SK-N-DZ (cell line): ENCODE data around the gene SLC34A3.

ENCODE experiments used
- DNase-seq: peaks from one replicate; pipeline ENCODE4 v3.0.0-alpha.2; 2015; ENCODE audit warnings: low spot score

SLC34A3 gene

GRCh38 chr9:137195525-137196220 is 35.0 kb upstream of the SLC34A3 start:
- no peak for DNase-seq

- DNase-seq, result no peak
These were observed 32.4 kb upstream of the SLC34A3 start for GRCh38 chr9:137198051-137198901.

DNA sequence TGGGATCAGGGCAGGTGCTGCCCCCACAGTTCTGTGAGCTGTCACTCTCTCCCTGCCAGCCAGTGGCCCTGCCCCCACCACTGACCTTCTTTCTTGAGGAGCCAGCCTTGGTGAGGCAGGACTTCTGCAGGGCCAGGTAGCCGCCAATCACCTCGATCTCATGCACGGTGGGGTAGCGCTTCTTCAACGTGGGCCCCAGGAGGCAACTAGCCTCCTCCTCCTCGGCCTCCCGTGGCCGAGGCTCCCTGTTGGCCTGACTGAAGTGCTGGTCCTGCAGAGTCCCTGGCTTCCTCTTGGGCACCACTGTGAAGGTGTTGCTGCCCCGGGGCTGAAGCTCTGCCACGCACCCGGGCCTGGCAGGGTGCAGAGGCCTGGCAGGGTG is 31.8 kb upstream of the SLC34A3 start:
- no peak for DNase-seq

DNA sequence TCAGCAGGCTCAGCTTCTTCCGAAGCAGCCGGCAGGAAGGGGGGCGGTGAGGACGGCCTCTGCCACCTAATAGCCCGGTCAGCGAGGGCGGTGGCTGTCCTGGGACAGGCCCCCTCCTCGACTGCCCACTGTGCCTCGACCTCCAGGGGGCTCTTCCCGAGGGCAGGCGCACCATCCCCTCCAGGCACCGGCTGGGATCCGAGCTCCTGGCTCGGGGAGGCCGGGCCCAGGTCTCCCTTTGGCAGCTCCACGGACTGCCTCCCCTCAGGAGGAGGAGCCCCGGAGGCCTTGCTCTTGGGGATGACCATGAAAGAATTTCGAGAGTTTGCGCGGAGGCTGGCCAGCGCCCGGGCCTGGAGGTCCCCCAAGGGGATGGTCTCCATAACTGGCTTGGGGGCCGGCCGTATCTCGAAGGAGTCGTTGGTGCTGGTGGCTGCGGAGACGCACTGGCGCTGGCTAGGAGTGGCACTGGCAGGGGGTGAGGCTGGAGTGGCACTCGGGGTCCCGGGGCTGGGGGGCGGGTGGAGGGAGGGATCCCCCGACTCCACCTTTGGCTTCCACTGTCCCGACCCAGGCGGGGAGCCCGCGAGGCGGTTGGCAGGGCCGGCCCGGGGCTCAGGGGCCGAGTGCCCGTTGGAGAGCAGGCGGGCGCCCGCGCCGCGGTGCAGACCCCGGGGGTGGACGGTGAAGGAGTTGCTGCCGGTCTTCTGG is 31.1 kb upstream of the SLC34A3 start:
- DNase-seq, result no peak

- peak; percentile 100 for DNase-seq
These were observed 30.1 kb upstream of the SLC34A3 start, which contains the start of gene TPRN for GRCh38 chr9:137200311-137201204. Gene TPRN, minus strand, starts transcription at chr9:137200741. Its CDS starts 30 bp downstream, at chr9:137200711.

- no peak for DNase-seq
These were observed 29.4 kb upstream of the SLC34A3 start for GRCh38 chr9:137201205-137201868.

DNA sequence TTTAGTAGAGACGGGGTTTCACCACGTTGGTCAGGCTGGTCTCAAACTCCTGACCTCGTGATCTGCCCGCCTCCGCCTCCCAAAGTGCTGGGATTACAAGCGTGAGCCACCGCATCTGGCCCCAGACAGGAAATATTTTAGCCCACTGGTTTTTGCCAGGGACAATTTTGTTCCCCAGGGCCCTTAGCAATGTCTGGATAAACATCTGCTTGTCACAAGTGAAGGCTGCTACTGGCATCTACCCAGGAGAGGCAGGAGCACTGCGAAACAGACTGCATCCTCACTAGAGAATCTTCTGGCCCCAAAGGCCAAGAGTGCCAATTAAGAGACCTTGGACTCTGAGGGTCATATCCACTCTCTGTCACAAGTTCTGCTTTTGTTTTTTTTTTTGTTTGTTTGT is 27.7 kb upstream of the SLC34A3 start:
- DNase-seq, result no peak

DNA sequence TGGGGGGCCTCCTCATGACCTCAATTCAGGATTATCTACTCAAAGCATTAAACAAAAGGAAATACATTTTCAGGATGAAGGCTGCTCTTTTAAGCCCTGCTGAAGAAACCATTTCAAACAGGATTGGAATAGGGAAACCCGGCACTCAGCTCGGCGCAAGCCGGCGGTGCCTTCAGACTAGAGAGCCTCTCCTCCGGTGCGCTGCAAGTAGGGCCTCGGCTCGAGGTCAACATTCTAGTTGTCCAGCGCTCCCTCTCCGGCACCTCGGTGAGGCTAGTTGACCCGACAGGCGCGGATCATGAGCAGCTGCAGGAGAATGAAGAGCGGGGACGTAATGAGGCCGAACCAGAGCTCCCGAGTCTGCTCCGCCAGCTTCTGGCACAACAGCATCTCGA is 26.0 kb upstream of the SLC34A3 start:
- no peak for DNase-seq

GRCh38 chr9:137205126-137206069 is 25.3 kb upstream of the SLC34A3 start, which contains the start of the genes NDOR1 and TMEM203:
Gene NDOR1, plus strand, starts transcription at chr9:137205700. Its CDS starts 78 bp downstream, at chr9:137205778.
Gene TMEM203, minus strand, starts transcription at chr9:137205648. Its CDS starts 234 bp downstream, at chr9:137205414.
- DNase-seq, result peak; percentile 83

DNA sequence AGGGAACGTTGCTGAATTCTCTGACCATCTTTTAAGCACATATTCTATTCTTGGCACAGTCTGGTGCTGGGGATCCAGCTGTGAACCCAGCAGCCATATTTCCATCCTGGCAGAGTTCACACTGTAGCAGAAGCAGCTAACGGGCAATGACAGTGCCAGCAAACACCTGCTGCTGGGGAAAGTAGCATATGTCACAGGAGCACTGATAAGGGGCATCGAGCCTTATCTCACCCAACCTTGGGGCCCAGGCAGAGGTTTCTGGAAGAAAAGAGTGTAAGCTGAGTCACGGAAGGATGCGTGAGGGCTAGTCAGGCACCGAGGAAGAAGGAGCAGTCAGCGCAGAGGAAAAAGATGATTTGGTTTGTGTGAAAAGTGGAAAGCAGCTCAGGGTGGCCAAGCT is 24.1 kb upstream of the SLC34A3 start:
- DNase-seq, result no peak

GRCh38 chr9:137211532-137211931 is 19.2 kb upstream of the SLC34A3 start:
- DNase-seq, result no peak

GRCh38 chr9:137212520-137212919 is 18.2 kb upstream of the SLC34A3 start:
- no peak for DNase-seq

DNA sequence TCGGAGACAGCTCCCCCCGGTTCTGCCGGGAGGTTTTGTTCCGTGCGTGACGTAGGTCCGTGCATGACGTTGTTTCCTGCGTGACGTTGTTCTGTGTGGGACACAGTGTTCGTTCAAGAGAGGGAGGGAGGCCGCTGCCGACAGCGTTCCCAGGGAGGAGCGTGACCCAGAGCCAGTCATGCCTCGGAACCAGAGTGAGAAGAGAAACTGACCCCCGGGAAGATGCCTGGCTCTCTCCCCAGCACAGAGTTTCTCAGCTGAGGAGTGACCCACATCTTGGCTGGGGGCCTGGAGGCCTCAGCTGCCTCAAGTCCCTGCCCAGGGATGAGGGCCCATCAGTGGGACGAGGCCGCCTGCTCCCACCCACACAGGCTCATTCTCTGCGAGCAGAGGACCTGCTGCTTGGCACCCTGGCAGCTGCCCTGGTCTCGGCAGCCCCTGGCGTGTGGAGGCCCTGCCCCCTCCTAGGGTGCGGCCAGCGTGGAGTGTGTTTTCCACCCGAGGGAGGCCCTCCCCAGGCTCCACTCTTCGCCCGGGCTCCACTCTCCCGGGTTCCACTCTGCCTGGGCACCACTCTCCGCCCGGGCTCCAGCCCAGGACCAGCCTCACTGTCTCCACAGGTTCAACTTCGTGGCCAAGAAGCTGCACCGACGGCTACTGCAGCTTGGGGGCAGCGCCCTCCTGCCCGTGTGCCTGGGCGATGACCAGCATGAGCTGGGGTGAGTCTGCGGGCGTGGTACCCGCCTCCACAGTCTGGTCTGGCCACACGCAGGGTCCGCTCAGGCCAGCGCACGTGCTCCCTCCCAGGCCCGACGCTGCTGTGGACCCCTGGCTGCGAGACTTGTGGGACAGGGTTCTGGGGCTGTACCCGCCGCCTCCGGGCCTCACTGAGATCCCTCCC is 17.3 kb upstream of the SLC34A3 start:
- no peak for DNase-seq

DNA sequence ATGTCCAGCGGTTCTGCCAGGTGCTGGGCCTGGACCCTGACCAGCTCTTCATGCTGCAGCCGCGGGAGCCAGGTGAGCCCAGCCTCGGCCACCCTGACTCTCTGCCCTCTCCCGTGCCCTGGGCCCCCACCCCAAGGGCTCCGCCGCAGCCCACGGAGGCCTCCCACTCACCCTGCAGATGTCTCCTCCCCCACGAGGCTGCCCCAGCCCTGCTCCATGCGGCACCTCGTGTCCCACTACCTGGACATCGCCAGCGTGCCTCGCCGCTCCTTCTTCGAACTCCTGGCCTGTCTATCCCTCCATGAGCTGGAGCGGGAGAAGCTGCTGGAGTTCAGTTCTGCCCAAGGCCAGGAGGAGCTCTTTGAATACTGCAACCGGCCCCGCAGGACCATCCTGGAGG is 16.1 kb upstream of the SLC34A3 start:
- DNase-seq, result no peak

GRCh38 chr9:137215196-137215986 is 15.3 kb upstream of the SLC34A3 start:
- DNase-seq, result no peak

GRCh38 chr9:137216188-137216965 is 14.3 kb upstream of the SLC34A3 start:
- DNase-seq, result no peak
